ENCODE results near the gene PRICKLE2. TPM values are rescaled to one million over a fixed set of nuclear protein-coding genes. Genes with fewer than 3 reads are reported as not detected.

Gene PRICKLE2
- total and polyA plus RNA-seq, 2 donors (not counting 3 experiments of a cell fraction or from before 2014, with no cell fraction given), result 3.0 to 7.1 TPM

GRCh38 chr3:64084640-64085039 is 140.6 kb downstream of the PRICKLE2 start:
- DNase-seq (ENCODE audit: low read depth, low spot score), result no peak
- Histone ChIP-seq H3K4me2 (ENCODE audit: insufficient read depth, low read length) (no peak overlapping the region), H3K27ac (ENCODE audit: insufficient read depth, low read depth, low read length) (no peak overlapping the region), H2AFZ (ENCODE audit: low read depth, low read length) (no peak overlapping the region), H3K4me3 (replicated peaks in 1 of 3; ENCODE audit: insufficient read depth in 1 of 3, low read depth in 1 of 3, low read length in 3 of 3) (no peak overlapping the region), H3K9me1 (replicated peaks; ENCODE audit: control insufficient read depth, extremely low read depth, insufficient read depth, low read length) (no peaks in the 10 kb centered on the region), H3K36me3 (ENCODE audit: control insufficient read depth in 2 of 2, extremely low read depth in 1 of 2, insufficient read depth in 2 of 2, low read length in 2 of 2) (no peaks in the 10 kb centered on the region), H3K27me3 (ENCODE audit: control insufficient read depth in 2 of 2, insufficient read depth in 2 of 2, low read length in 2 of 2) (no peaks in the 10 kb centered on the region), H3K79me2 (ENCODE audit: control insufficient read depth, insufficient read depth, low read length) (no peaks in the 10 kb centered on the region), H4K20me1 (replicated peaks; ENCODE audit: control insufficient read depth, extremely low read depth, insufficient read depth, low read length) (no peaks in the 10 kb centered on the region), H3K9me3 (replicated peaks; ENCODE audit: control insufficient read depth, insufficient read depth, low read length) (no peaks in the 10 kb centered on the region), H3K9ac (replicated peaks; ENCODE audit: extremely low read depth, insufficient read depth, low read length) (no peak overlapping the region), H3K4me1 (ENCODE audit: control insufficient read depth, extremely low read depth, insufficient read depth, low read length) (no peaks in the 10 kb centered on the region)
- ChIA-PET CTCF (no interaction called here), POLR2A (no interaction called here)
- FAIRE-seq, result peak; percentile 55
- peak; percentile 81 for TF ChIP-seq FOS (IDR thresholded peaks at IDR 0.05; ENCODE audit: borderline replicate concordance, insufficient read depth, low read length)
- TF ChIP-seq JUN (IDR thresholded peaks at IDR 0.05; ENCODE audit: borderline replicate concordance, insufficient read depth, insufficient read length, low read depth), result peak; percentile 34
- no peak for TF ChIP-seq MYC (IDR thresholded peaks at IDR 0.05; ENCODE audit: low read depth, low read length)
- intact Hi-C loops (cut with micrococcal nuclease) (no loop called here), dilution Hi-C loops (cut with MboI; ENCODE audit: extremely low pct_ligation_motif_present, low sequenced_read_pairs) (no loop called here)
- BruUV-seq (replicated peaks), result no TSS peak

- Histone ChIP-seq H4K20me1 (replicated peaks; ENCODE audit: control insufficient read depth, extremely low read depth, insufficient read depth, low read length) (no peaks in the 10 kb centered on the region), H3K4me2 (ENCODE audit: insufficient read depth, low read length) (no peak overlapping the region), H3K9me3 (replicated peaks; ENCODE audit: control insufficient read depth, insufficient read depth, low read length) (no peaks in the 10 kb centered on the region), H3K27ac (ENCODE audit: insufficient read depth, low read depth, low read length) (no peak overlapping the region), H3K4me1 (ENCODE audit: control insufficient read depth, extremely low read depth, insufficient read depth, low read length) (no peaks in the 10 kb centered on the region), H3K4me3 (replicated peaks in 1 of 3; ENCODE audit: insufficient read depth in 1 of 3, low read depth in 1 of 3, low read length in 3 of 3) (no peak overlapping the region), H3K79me2 (ENCODE audit: control insufficient read depth, insufficient read depth, low read length) (no peaks in the 10 kb centered on the region), H3K27me3 (ENCODE audit: control insufficient read depth in 2 of 2, insufficient read depth in 2 of 2, low read length in 2 of 2) (no peaks in the 10 kb centered on the region), H3K9me1 (replicated peaks; ENCODE audit: control insufficient read depth, extremely low read depth, insufficient read depth, low read length) (no peaks in the 10 kb centered on the region), H3K9ac (replicated peaks; ENCODE audit: extremely low read depth, insufficient read depth, low read length) (no peak overlapping the region), H2AFZ (ENCODE audit: low read depth, low read length) (no peak overlapping the region), H3K36me3 (ENCODE audit: control insufficient read depth in 2 of 2, extremely low read depth in 1 of 2, insufficient read depth in 2 of 2, low read length in 2 of 2) (no peaks in the 10 kb centered on the region)
- dilution Hi-C loops (cut with MboI; ENCODE audit: extremely low pct_ligation_motif_present, low sequenced_read_pairs), result no loop called here
- intact Hi-C loops (cut with micrococcal nuclease), result no loop called here
- TF ChIP-seq MYC (IDR thresholded peaks at IDR 0.05; ENCODE audit: low read depth, low read length), result no peak
- TF ChIP-seq FOS (IDR thresholded peaks at IDR 0.05; ENCODE audit: borderline replicate concordance, insufficient read depth, low read length), result no peak
- no peak for TF ChIP-seq EZH2 (IDR thresholded peaks at IDR 0.05; ENCODE audit: borderline replicate concordance, low read depth, low read length, severe bottlenecking)
- no peak for TF ChIP-seq POLR2AphosphoS5 (IDR thresholded peaks at IDR 0.05; ENCODE audit: insufficient read depth, low read depth, low read length)
- TF ChIP-seq POLR2A (IDR thresholded peaks at IDR 0.05; ENCODE audit: low read depth, low read length), result no peak
- no peak for TF ChIP-seq MAX (IDR thresholded peaks at IDR 0.05; ENCODE audit: insufficient read depth, insufficient read length)
- no peak for TF ChIP-seq CTCF (IDR thresholded peaks at IDR 0.05; ENCODE audit: extremely low read depth in 1 of 2, insufficient read depth in 1 of 2, low read depth in 1 of 2, low read length in 2 of 2)
- TF ChIP-seq GATA2 (IDR thresholded peaks at IDR 0.05; ENCODE audit: insufficient read depth, insufficient read length, low read depth, low read length), result no peak
- no peak for TF ChIP-seq JUN (IDR thresholded peaks at IDR 0.05; ENCODE audit: borderline replicate concordance, insufficient read depth, insufficient read length, low read depth)
- DNase-seq (ENCODE audit: low read depth, low spot score) (no peak), FAIRE-seq (no peak)
- POLR2A ChIA-PET, result no interaction called here
- BruUV-seq (replicated peaks), result no TSS peak
- CTCF ChIA-PET, result no interaction called here
Observed at GRCh38 chr3:64083575-64083974, 141.7 kb downstream of the PRICKLE2 start.
